ENCODE data around the gene H1-8.
"Not testable (repeated sequence)": the region's sequence is repeated elsewhere in the genome, so short reads cannot be mapped to it uniquely, and the experiment has no call there.

The H1-8 gene

DNA sequence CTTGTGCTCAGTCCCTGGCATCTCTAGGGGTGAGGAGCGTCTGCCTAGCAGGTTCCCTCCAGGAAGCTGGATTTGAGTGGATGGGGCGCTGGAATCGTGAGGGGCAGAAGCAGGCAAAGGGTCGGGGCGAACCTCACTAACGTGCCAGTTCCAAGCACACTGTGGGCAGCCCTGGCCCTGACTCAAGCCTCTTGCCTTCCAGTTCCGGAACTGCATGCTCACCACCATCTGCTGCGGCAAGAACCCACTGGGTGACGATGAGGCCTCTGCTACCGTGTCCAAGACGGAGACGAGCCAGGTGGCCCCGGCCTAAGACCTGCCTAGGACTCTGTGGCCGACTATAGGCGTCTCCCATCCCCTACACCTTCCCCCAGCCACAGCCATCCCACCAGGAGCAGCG is 9.6 kb upstream of the H1-8 start:
- DNase-seq (ENCODE audit: low read depth) = no peak

GRCh38 chr3:129534428-129535027 is 8.4 kb upstream of the H1-8 start:
- DNase-seq (ENCODE audit: low read depth) = no peak

DNA sequence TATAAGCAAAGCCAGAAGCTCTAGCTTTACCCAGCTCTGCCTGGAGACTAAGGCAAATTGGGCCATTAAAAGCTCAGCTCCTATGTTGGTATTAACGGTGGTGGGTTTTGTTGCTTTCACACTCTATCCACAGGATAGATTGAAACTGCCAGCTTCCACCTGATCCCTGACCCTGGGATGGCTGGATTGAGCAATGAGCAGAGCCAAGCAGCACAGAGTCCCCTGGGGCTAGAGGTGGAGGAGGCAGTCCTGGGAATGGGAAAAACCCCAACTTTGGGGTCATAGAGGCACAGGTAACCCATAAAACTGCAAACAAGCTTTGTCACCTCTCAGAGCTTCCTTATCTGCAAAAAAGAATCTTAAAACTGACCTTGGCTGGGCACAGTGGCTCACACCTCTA is 7.9 kb upstream of the H1-8 start:
- no peak for DNase-seq (ENCODE audit: low read depth)

GRCh38 chr3:129536374-129536667 is 6.7 kb upstream of the H1-8 start:
- DNase-seq (ENCODE audit: low read depth) = no peak

GRCh38 chr3:129536804-129537203 is 6.2 kb upstream of the H1-8 start:
- DNase-seq (ENCODE audit: low read depth) = no peak

- no peak for DNase-seq (ENCODE audit: low read depth)
These were observed 3.8 kb upstream of the H1-8 start for GRCh38 chr3:129539206-129539605.

DNA sequence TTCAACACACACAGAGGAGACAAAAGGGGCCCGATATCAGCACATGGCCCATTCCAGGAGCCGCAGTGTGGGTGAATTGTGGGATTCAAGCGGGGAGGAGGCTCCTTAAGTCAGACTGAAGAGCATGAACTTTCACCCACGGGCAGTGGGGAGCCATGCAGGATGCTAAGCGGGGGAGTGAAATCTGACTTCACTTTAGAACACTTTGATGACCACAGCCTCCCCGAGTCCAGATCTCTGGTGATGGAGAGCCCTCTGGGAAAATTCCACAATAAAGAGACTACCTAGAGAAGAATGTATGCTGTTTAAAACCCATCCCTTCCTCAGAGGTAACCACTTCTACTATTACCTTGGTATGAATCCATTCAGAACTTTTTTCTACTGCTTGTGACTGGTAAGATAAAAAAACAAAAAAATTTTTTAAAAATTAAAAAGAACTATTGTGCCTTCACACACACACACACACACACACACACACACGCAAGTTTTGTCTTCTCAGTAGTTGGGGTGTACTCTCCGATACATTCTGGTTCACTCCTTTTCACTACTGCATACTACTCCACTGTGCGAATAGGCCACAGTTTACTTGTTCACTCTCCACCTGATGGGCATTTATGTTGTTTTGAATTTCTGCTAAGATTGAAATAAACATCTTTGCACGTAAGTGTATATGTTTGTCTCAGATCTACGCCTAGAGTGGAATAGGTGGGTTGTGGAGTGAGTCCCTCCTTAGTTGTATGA is 2.0 kb upstream of the H1-8 start:
- DNase-seq (ENCODE audit: low read depth) = no peak

DNA sequence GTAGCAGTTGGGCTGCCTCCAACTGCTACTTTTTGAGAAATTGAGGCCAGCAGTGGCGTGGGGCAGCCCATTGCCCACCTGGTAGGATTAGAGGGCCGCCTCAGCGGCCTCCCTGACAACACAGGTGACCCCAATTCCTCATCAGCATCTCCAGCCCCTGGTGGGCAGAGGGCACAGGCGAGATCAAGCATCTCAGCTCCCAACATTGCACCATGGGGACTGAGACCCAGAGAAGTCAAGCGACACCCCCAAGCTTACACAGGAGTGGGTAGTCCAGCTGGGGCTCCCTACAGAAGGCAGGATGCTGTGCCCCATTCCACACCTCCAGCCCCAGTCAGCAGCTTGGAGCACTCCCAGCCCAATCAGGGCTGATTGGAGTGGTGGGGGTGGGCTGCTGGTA is 228 bp upstream of the H1-8 start:
- DNase-seq (ENCODE audit: low read depth) = no peak

GRCh38 chr3:129543999-129544398 is 1.0 kb downstream of the H1-8 start:
- DNase-seq (ENCODE audit: low read depth) = no peak

GRCh38 chr3:129545951-129546350 is 3.0 kb downstream of the H1-8 start:
- DNase-seq (ENCODE audit: low read depth) = not testable (repeated sequence)

DNA sequence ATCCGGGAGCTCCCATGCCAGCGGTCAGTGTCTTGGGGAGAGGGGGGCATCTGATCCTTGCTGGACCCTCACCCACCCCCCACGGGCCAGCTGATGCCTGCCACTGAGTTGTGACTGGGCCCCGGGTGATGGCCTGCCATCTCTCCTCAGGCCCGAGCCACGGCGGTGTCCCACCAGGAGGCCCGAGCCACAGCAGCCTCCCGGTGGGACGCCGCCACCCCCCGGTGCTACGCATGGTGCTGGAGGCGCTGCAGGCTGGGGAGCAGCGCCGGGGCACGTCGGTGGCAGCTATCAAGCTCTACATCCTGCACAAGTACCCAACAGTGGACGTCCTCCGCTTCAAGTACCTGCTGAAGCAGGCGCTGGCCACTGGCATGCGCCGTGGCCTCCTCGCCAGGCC is 4.3 kb downstream of the H1-8 start:
- no peak for DNase-seq (ENCODE audit: low read depth)

DNA sequence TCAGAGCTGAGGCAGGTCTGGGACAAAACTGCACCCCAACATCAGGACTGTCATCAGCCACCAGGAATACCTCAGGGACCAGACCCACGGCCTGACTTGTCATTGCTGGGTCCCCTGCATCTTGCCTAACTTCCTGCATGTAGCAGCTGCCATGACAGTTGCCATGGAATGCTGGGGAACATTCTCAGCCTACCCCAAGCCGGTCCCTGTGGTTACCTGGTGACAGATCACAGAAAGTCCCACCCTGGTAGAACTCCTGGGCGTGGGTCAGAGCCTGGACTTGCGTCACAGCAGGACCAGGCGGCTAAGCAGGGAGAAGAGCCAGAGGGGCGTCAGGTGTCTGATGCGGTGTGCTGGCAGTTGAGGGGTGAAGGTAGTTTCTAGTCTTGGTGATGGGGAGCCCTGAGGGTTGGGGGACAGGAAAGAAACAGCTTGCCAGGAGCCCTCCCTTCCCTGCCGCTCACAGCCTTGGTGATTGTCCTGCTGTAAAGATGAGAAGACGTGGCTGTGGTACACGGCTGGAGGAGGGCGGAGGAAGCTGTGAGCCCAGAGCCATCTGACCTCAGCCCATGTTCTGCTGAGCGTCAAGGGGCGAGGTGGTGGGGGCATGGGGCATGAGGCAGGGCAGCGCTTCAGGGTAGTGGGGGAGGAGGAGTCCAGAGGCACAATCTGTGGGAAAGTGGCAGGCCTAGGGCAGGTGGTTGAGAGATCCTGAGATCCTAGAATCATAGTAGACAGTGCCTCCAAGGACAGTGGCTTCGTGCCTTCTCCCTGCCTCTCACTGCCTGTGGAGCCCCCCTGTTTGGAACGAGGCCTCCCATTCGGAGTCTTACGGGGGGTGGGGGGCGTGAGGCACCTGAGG is 5.4 kb downstream of the H1-8 start:
- no peak for DNase-seq (ENCODE audit: low read depth)

- no peak for DNase-seq (ENCODE audit: low read depth)
These were observed 6.2 kb downstream of the H1-8 start for GRCh38 chr3:129549006-129549800.

GRCh38 chr3:129549805-129550204 is 6.8 kb downstream of the H1-8 start:
- DNase-seq (ENCODE audit: low read depth) = no peak

GRCh38 chr3:129552287-129553050 is 9.5 kb downstream of the H1-8 start:
- DNase-seq (ENCODE audit: low read depth) = no peak

GRCh38 chr3:129553171-129553570 is 10.2 kb downstream of the H1-8 start:
- DNase-seq (ENCODE audit: low read depth) = no peak

- DNase-seq (ENCODE audit: low read depth) = no peak
These were observed 10.7 kb downstream of the H1-8 start for GRCh38 chr3:129553719-129554118.

DNA sequence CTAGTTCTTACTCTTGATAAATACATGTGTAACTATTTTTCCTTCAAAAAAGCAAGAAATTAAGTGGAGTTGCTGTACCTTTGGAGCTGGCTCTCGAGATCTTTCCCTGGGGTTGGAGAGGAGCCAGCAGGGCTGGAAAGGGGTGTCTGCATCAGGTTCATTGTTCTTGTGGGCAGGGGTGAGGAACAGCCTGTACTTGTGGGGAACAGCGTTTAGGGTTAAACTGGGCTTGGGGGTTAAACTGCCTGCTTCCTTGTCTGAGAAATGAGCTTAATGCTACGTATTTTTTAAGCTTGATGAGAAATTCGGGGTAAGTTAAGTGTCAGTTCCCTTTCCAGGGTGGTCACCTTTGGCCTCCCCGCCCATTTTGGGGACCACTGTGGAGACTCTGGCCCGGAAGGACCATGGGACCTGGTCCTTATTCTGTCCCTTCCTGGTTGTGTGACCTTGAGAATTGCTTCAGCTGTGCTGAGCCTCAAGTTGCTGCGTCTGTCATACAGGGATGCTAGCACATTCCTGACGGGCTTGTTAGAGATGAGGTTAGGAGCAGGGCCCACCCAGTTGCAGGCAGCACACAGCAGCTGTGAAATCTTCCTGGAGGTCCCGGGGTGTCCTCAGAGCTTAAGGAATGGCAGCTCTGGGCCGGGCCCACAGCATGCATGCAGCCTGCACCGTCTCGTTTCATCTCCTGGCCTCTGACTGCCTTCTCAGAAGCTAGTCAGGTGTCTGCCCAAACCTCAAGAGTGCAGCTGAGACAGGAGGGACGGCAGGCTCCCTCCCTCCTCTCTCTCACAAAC is 11.6 kb downstream of the H1-8 start:
- no peak for DNase-seq (ENCODE audit: low read depth)

GRCh38 chr3:129555153-129555550 is 12.2 kb downstream of the H1-8 start:
- DNase-seq (ENCODE audit: low read depth) = no peak

DNA sequence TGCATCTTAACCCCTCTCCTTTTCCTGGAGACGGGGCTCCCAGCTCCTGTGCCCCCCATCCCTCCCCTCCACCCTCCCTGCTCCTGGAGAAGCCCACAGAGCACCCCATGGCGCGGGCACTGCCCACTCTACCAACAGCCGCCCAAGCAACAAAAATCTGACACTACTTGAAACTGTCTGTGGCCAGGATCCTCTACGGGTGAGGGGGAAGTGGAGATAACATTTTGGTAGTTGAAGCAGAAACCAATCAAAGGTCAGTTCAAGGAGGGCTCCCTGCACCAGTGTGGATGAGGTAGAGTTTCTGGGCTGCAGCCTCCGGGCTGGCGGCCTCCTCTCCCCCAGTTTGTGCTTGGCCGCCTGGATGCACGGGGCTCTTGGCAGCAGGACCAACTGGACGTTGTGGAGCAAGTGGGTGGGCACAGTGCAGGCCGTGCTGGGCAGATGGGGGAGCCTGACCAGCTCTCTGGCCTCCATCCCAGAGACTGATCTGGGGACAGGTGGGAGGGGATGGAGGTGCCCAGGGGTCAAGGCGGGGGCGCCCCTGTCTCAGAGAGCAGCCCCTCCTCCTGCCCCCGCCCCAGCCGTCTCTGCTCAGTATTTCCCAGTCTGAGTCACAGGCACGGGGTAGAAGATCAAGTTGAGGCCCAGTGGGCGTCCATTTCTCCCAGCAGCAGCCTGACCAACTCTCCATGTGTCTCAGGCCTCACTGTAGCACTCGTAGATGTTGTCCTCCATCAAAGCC is 12.8 kb downstream of the H1-8 start:
- DNase-seq (ENCODE audit: low read depth) = no peak

All from stimulated activated CD8-positive, alpha-beta memory T cell treated with anti-CD3 and anti-CD28 coated beads, Interleukin-15, amount 100 ng/mL, for 1 hour (primary cell).